Measurements from ENCODE around the gene SCGB1D1. TPM values are rescaled to one million over a fixed set of nuclear protein-coding genes. Genes with fewer than 3 reads are reported as not detected.

Gene SCGB1D1
- total and polyA plus RNA-seq, 10 of the 15 experiments (the other 5 are each of a cell fraction or from before 2014, with no cell fraction given), result not detected

- Histone ChIP-seq H3K9me3 (replicated peaks; ENCODE audit: control insufficient read depth, insufficient read depth, low read length) (no peaks in the 10 kb centered on the region), H3K79me2 (ENCODE audit: control insufficient read depth, insufficient read depth, low read length) (no peaks in the 10 kb centered on the region), H3K27ac (ENCODE audit: control insufficient read depth, insufficient read depth) (no peak overlapping the region), H3K4me3 (no peak overlapping the region), H3K27me3 (replicated peaks in 1 of 2; ENCODE audit: control insufficient read depth in 2 of 2, insufficient read depth in 2 of 2, low read length in 1 of 2) (peaks cover 0 to 2% of the 10 kb centered on the region in 2 experiments; a peak in 1 of 4 replicates), H3K36me3 (ENCODE audit: control insufficient read depth in 2 of 2, insufficient read depth in 2 of 2, low read length in 1 of 2) (no peaks in the 10 kb centered on the region), H3K4me2 (ENCODE audit: control insufficient read depth, insufficient read depth) (no peak overlapping the region), H4K20me1 (ENCODE audit: control insufficient read depth, insufficient read depth) (no peaks in the 10 kb centered on the region), H2AFZ (ENCODE audit: control insufficient read depth, low read depth, low read length) (no peak overlapping the region), H3K9ac (ENCODE audit: control insufficient read depth, insufficient read depth, low read length) (no peak overlapping the region), H3K4me1 (ENCODE audit: control insufficient read depth, insufficient read depth, low read length) (no peaks in the 10 kb centered on the region)
- BruUV-seq (replicated peaks), result no TSS peak
- ChIA-PET CTCF (interaction anchor here (0.8 to 1.3 kb wide), 3 partner anchors 15 to 137 kb away, joined by 3 to 4 read pairs (median 3); no protein-coding TSS in a partner anchor), SMC1A (ENCODE audit: uncharacterized antibody, unreplicated experiment) (interaction anchor here (1.4 to 2.1 kb wide), 2 partner anchors 139 to 141 kb away, joined by 3 to 5 read pairs; no protein-coding TSS in a partner anchor), POLR2A (no interaction called here), RAD21 (ENCODE audit: unreplicated experiment) (no interaction called here)
- 11% methylated on average over 1 of the region's 1 CpG for WGBS (ENCODE audit: insufficient coverage, insufficient replicate concordance, low lambda C conversion rate, missing lambda C conversion rate)
- no peak for DNase-seq (ENCODE audit: low read depth, low spot score)
- FAIRE-seq, result no peak
- no peak for ATAC-seq
- in situ Hi-C loops (cut with MboI), result loop anchor here (5.0 kb wide), 1 partner anchor 142 kb away; no protein-coding TSS in a partner anchor
- intact Hi-C loops (cut with micrococcal nuclease; ENCODE audit: unreplicated experiment), result loop anchor here (5.0 kb wide), 1 partner anchor 207 kb away; no protein-coding TSS in a partner anchor
- no peak for TF ChIP-seq NFYA (IDR thresholded peaks at IDR 0.05; ENCODE audit: borderline replicate concordance, low read depth, low read length)
- no peak for TF ChIP-seq PKNOX1 (IDR thresholded peaks at IDR 0.05)
- TF ChIP-seq PRDM15 (CRISPR knock-in tag; IDR thresholded peaks at IDR 0.05), result no peak
- no peak for TF ChIP-seq SMAD1 (IDR thresholded peaks at IDR 0.05; ENCODE audit: low read depth, partially characterized antibody)
- no peak for TF ChIP-seq ZNF24 (IDR thresholded peaks at IDR 0.05)
- TF ChIP-seq EZH2 (IDR thresholded peaks at IDR 0.05; ENCODE audit: borderline replicate concordance, control insufficient read depth, low read depth, low read length), result no peak
Measured at GRCh38 chr11:62169935-62170334, 20.1 kb upstream of the SCGB1D1 start.

Data from GM12878 (cell line).